Fibroblast of pulmonary artery (primary cell): Measurements from ENCODE around the gene TERT.
"Not testable (repeated sequence)": the region's sequence is repeated elsewhere in the genome, so short reads cannot be mapped to it uniquely, and the experiment has no call there.

Experiments
- DNase-seq: peaks from one replicate; pipeline ENCODE4 v3.0.0-alpha.2; 2010; ENCODE audit warnings: low read depth
- H3K4me3 ChIP-seq: replicated peaks from 2 replicates; pipeline ENCODE4 v1.5.1; 2011; ENCODE audit warnings: low read depth, mild to moderate bottlenecking, control low read depth, low read length, moderate library complexity
- TF ChIP-seq, protein P1 (sequence below): IDR thresholded peaks from 2 replicates; pipeline ENCODE4 v1.5.1; 2011; ENCODE audit warnings: mild to moderate bottlenecking, control low read depth, low read length, inconsistent platforms; ENCODE audit errors: missing control alignments

TERT gene

GRCh38 chr5:1278216-1278615 lies 16.7 kb downstream of the TERT start:
- TF ChIP-seq, protein P1, sequence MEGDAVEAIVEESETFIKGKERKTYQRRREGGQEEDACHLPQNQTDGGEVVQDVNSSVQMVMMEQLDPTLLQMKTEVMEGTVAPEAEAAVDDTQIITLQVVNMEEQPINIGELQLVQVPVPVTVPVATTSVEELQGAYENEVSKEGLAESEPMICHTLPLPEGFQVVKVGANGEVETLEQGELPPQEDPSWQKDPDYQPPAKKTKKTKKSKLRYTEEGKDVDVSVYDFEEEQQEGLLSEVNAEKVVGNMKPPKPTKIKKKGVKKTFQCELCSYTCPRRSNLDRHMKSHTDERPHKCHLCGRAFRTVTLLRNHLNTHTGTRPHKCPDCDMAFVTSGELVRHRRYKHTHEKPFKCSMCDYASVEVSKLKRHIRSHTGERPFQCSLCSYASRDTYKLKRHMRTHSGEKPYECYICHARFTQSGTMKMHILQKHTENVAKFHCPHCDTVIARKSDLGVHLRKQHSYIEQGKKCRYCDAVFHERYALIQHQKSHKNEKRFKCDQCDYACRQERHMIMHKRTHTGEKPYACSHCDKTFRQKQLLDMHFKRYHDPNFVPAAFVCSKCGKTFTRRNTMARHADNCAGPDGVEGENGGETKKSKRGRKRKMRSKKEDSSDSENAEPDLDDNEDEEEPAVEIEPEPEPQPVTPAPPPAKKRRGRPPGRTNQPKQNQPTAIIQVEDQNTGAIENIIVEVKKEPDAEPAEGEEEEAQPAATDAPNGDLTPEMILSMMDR, result no peak

DNA sequence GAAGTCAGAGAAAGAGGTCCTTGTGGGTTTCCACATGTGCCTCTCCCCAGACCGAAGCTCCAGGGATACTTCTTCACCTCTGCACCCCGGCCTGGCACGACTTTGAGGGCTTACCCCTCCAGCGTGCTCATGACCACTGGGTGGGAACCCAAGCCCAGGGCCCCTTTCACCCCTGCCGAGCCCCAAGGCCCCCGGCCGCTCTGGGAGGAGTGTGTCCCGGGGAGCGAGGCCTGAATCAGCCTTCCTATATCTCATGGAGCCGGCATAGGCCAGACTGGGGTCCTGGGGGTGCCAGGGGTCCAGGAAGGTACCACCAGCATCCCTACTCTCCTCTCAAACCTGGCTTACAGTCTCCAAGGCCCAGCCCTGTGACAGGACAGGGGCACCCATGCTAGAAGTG lies 17.1 kb downstream of the TERT start:
- no peak for DNase-seq
- no peak overlapping the region for H3K4me3 ChIP-seq
- TF ChIP-seq, protein P1, result no peak

More at GRCh38 chr5:1278216-1278615, 16.7 kb downstream of the TERT start:
- no peak overlapping the region for H3K4me3 ChIP-seq
- no peak for DNase-seq

DNA sequence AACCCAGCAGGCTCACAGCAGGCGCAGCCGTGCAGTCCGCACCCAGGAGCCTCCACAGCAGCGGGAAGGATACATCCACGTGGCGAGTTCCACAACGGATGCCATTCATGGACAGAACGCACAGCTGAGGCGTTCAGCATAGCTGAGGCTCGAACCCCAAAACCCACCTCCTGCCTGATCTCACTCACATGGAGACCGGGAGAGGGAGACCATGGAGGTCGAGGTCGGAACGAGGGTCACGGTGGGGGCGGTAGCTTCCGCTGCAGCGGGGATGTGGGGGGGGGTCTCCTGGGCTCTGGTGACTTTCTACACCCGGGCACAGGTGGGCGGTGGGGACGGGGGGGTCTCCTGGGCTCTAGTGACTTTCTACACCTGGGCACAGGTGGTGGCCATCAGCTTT lies 17.5 kb downstream of the TERT start:
- TF ChIP-seq, protein P1, result no peak
- H3K4me3 ChIP-seq, result no peak overlapping the region

DNA sequence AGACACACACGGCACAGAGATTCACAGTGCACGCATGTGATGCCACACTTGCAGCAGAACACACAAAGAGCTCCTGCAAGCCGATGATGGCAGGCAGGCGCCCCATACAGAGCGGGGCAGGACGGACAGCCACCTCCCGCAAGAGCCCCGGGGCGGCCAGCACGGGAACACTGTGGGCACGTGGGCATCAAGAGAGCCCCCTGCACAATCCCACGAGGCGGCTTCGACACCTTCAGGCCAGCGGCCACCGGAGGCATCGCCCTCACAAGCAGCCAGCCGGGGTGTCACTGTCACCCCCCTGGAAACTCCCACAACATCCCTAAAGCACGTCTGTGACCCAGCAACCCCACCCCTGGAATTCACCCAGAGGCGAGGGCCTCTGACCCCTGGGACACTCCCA lies 17.9 kb downstream of the TERT start:
- TF ChIP-seq, protein P1, result no peak
- no peak overlapping the region for H3K4me3 ChIP-seq
- DNase-seq, result no peak

More for the DNA sequence above, 17.5 kb downstream of the TERT start:
- no peak for DNase-seq

GRCh38 chr5:1275397-1276391 lies 19.2 kb downstream of the TERT start:
- H3K4me3 ChIP-seq, DNase-seq: not testable (repeated sequence)

- TF ChIP-seq, protein P1, result no peak
These were observed 20.4 kb downstream of the TERT start for GRCh38 chr5:1274471-1274870.

DNA sequence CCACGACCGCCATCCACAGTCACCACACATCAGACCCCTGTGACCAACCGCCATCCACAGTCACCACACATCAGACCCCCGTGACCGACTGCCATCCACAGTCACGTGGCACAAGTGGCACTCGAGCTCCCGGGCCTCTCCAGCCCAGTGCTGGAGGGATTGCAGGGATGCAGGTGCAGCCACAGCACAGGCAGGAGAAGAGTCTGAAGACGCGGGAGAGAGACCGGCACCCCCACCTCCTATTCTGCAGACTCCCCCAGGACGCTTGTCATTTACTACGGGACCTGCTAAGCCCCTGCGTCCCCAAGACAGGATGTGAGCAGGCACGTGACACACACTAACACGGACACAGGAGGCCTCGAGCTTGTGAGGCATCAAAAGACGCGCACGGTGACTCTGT lies 21.1 kb downstream of the TERT start:
- no peak overlapping the region for H3K4me3 ChIP-seq
- TF ChIP-seq, protein P1, result no peak
- no peak for DNase-seq

More at GRCh38 chr5:1274471-1274870, 20.4 kb downstream of the TERT start:
- DNase-seq, result no peak
- no peak overlapping the region for H3K4me3 ChIP-seq
